HL-60/S4 treated with retinoic acid at 250 ng/mL for 4 days and 3 days (cell line): ENCODE measurements around the gene ZNF609.

Experiments used
- in situ Hi-C: fragments of 300-500 bp; cut with MboI; formaldehyde crosslinking; loops from 2 replicates; pipeline ENCODE4 v1.7.0; 2022; ENCODE audit warnings: low sequenced_read_pairs

ZNF609 gene

GRCh38 chr15:64710676-64711428, 250.5 kb downstream of the ZNF609 start:
- in situ Hi-C loops, result no loop called here

GRCh38 chr15:64712353-64712752, 252.0 kb downstream of the ZNF609 start:
- in situ Hi-C loops, result no loop called here

- in situ Hi-C loops, result no loop called here
These were observed 253.2 kb downstream of the ZNF609 start for GRCh38 chr15:64713592-64713991.

- in situ Hi-C loops, result no loop called here
These were observed 256.1 kb downstream of the ZNF609 start for GRCh38 chr15:64716452-64716851.

- in situ Hi-C loops, result no loop called here
These were observed 256.8 kb downstream of the ZNF609 start for GRCh38 chr15:64717130-64717529.

GRCh38 chr15:64717735-64718495, 257.5 kb downstream of the ZNF609 start:
- in situ Hi-C loops, result no loop called here

GRCh38 chr15:64720188-64720587, 259.8 kb downstream of the ZNF609 start:
- in situ Hi-C loops, result loop anchor here (5.0 kb wide), 1 partner anchor 38 kb away; no protein-coding TSS in a partner anchor

- in situ Hi-C loops, result loop anchor here (10.0 to 25.0 kb wide), 2 partner anchors 175 to 657 kb away; partner anchors contain the start of gene IGDCC3
These were observed 269.8 kb downstream of the ZNF609 start for GRCh38 chr15:64730151-64730550.

- in situ Hi-C loops, result loop anchor here (10.0 to 25.0 kb wide), 2 partner anchors 174 to 656 kb away; partner anchors contain the start of gene IGDCC3
These were observed 270.8 kb downstream of the ZNF609 start for GRCh38 chr15:64731012-64731804.

GRCh38 chr15:64731805-64732151, 271.4 kb downstream of the ZNF609 start:
- in situ Hi-C loops, result loop anchor here (10.0 to 25.0 kb wide), 2 partner anchors 173 to 656 kb away; partner anchors contain the start of gene IGDCC3

- in situ Hi-C loops, result loop anchor here (10.0 to 25.0 kb wide), 2 partner anchors 172 to 655 kb away; partner anchors contain the start of gene IGDCC3
These were observed 271.9 kb downstream of the ZNF609 start for GRCh38 chr15:64732156-64732860.
